ENCODE data around the gene TMEM158. TPM values are rescaled to one million over a fixed set of nuclear protein-coding genes. Genes with fewer than 3 reads are reported as not detected.
A peak's percentile ranks its signal among the peaks of the same experiment; 100 is the strongest.

The TMEM158 gene
- total RNA-seq, 2 donors from 2014 or later, result 2.3 to 8.2 TPM

DNA sequence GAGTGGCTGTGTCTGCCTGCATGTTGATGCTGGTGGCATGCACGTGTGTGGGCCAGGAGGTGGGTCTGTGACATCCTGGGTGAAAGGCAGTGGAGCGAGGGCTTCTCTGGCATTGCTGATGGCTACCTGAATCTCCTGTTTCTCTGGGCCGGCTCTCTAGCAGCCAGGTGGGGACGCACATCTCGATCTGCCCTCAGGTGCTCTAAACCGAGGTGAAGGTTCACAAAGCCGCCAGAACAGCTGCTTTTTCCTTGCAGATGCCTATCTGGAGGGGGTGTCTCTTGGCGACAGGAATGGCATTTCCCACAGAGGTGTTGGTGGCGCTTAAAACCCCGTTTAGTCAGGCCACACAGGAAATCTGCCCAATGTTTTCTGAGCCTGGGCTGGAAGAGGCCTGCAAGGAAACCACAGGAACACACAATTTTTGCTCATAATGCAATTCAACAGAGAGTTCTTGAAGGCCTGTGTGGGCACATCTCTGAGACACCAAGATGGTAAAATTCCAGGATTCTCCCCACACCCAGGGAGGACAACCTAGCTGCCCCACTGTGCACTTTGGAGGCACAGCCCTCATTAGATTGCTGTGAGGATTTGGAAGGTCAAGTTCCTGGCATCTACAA lies 11.9 kb downstream of the TMEM158 start:
- Histone ChIP-seq H3K4me3 (no peak overlapping the region), H3K27me3 (no peaks in the 10 kb centered on the region), H3K4me1 (no peaks in the 10 kb centered on the region), H3K9me3 (no peaks in the 10 kb centered on the region), H3K9ac (ENCODE audit: low read depth in 2 of 2, low read length in 2 of 2) (no peak overlapping the region), H3K27ac (no peak overlapping the region), H3K36me3 (no peaks in the 10 kb centered on the region)
- TF ChIP-seq, protein P1, sequence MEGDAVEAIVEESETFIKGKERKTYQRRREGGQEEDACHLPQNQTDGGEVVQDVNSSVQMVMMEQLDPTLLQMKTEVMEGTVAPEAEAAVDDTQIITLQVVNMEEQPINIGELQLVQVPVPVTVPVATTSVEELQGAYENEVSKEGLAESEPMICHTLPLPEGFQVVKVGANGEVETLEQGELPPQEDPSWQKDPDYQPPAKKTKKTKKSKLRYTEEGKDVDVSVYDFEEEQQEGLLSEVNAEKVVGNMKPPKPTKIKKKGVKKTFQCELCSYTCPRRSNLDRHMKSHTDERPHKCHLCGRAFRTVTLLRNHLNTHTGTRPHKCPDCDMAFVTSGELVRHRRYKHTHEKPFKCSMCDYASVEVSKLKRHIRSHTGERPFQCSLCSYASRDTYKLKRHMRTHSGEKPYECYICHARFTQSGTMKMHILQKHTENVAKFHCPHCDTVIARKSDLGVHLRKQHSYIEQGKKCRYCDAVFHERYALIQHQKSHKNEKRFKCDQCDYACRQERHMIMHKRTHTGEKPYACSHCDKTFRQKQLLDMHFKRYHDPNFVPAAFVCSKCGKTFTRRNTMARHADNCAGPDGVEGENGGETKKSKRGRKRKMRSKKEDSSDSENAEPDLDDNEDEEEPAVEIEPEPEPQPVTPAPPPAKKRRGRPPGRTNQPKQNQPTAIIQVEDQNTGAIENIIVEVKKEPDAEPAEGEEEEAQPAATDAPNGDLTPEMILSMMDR (IDR thresholded peaks at IDR 0.05), result no peak
- no peak for DNase-seq
- intact Hi-C loops (cut with DNase I), result no loop called here

DNA sequence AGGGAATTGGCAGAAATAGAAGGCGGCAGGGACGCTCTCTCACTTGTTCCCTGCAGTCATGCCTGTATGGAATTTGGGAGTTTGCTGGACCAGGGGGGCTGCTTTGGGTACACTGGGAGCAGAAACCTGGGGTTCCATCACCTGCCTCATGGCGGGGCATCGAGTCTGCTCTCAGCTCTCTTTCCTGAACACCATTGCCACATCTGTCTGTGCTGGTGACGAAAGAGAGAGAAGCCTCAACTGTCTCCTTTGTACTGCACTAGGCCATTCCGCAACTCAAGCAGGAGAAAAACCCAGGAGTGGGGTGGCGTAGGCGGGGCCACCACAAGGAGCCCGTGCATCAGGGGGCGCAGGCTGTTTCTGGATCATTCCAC lies 14.0 kb downstream of the TMEM158 start:
- Histone ChIP-seq H3K4me1 (no peaks in the 10 kb centered on the region), H3K36me3 (no peaks in the 10 kb centered on the region), H3K27ac (no peak overlapping the region), H3K9me3 (no peaks in the 10 kb centered on the region), H3K9ac (ENCODE audit: low read depth in 2 of 2, low read length in 2 of 2) (no peak overlapping the region), H3K27me3 (no peaks in the 10 kb centered on the region), H3K4me3 (no peak overlapping the region)
- TF ChIP-seq, protein P1 (IDR thresholded peaks at IDR 0.05), result no peak
- DNase-seq, result no peak
- intact Hi-C loops (cut with DNase I), result no loop called here

DNA sequence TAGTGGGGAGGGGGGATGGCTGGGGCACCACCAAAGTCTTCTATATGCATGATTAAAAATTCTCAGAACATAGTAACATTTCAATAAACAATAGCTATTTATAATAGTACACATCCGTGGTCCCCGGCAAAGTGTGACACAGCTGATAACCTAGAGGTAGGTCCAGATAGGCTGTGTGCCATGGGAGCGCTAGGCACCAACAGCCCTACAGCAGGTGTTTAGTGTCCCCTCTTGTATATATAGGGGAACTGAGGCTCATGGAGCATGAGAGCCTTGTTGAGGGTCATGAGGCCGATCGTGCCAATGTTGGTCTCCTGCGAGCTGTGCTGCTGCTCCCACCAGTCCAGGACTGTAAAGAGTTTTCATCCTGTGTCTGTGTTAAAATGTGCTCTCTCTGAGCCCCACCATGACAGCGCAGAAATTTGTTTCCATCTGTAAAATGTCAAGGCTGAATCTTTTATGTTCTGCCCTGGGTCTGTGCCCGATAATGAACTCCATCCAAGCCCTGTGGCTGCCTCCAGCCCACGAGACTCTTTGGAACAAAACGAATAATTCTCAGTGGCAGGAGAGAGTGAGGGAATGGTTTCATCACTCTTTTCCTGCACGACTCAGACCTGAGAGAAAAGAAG lies 14.5 kb downstream of the TMEM158 start:
- TF ChIP-seq, protein P1 (IDR thresholded peaks at IDR 0.05), result no peak
- Histone ChIP-seq H3K36me3 (no peaks in the 10 kb centered on the region), H3K9me3 (no peaks in the 10 kb centered on the region), H3K9ac (ENCODE audit: low read depth in 2 of 2, low read length in 2 of 2) (no peak overlapping the region), H3K4me3 (no peak overlapping the region), H3K27ac (peak overlapping the region; percentile 30), H3K4me1 (no peaks in the 10 kb centered on the region), H3K27me3 (no peaks in the 10 kb centered on the region)
- intact Hi-C loops (cut with DNase I), result loop anchor here (2.0 kb wide), 1 partner anchor 175 kb away; no protein-coding TSS in a partner anchor
- DNase-seq, result no peak

DNA sequence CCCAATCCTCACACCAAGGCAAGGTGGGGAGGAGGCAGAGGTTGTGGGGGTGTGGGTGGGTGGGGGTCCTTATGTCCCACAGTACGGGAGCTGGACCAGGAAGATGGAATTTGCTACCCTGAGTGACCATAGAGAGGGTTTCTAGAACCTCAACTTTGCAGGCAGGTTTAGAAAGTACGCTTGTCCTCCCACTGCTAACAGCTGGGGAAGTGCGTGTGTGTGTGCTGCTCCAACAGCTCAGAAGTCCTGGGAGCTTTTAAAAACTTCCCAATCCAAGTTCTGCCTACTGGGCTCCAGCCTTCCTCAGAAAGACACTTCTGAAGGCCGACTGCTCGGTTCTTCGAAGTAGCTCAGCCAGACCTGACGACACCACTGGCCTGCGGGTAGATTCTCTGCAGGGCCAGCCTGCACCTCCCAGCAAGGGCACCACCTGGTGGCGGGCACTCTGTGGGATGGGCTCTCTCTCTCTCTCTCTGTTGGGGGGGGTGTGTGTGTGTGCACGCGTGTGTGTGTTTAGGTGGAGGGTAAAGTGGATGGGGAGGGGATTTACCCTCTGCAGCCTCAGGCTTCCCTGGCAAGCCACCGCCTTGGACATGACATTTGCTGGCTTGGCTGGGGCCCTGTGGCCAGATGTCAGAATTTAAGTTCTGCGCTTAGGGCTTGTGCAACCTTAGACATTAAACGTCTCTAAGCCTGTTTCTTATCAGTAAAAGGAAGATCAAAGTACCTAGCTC lies 15.6 kb downstream of the TMEM158 start:
- H3K27ac ChIP-seq, result no peak overlapping the region
- no peak overlapping the region for H3K9ac ChIP-seq (ENCODE audit: low read depth in 2 of 2, low read length in 2 of 2)
- TF ChIP-seq, protein P1 (IDR thresholded peaks at IDR 0.05), result peak; percentile 72

DNA sequence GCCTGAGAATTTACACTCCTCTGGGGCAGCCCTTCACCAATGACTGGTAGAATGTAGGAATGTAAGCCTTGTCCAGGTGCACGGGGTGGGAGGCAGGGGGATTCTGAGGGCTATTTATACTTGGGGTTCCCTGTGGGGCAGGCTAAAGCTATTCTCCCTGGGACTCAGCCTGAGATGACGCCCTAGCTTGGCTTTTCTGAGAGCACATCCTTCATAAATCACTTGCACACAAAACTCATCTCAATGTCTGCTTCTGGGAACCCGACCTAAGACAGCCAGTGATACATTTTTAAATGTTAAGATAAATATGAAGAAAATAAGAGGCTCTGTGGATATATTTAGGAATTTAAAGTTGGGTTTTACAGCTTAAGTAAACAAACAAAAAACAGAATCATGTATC lies 16.6 kb downstream of the TMEM158 start:
- Histone ChIP-seq H3K27ac (no peak overlapping the region), H3K27me3 (no peaks in the 10 kb centered on the region), H3K4me1 (no peaks in the 10 kb centered on the region), H3K4me3 (no peak overlapping the region), H3K36me3 (no peaks in the 10 kb centered on the region), H3K9me3 (no peaks in the 10 kb centered on the region), H3K9ac (ENCODE audit: low read depth in 2 of 2, low read length in 2 of 2) (no peak overlapping the region)
- no peak for DNase-seq
- intact Hi-C loops (cut with DNase I), result no loop called here
- TF ChIP-seq, protein P1 (IDR thresholded peaks at IDR 0.05), result no peak

More for the DNA sequence above, 15.6 kb downstream of the TMEM158 start:
- Histone ChIP-seq H3K4me3 (no peak overlapping the region), H3K36me3 (no peaks in the 10 kb centered on the region), H3K27me3 (no peaks in the 10 kb centered on the region), H3K4me1 (no peaks in the 10 kb centered on the region), H3K9me3 (no peaks in the 10 kb centered on the region)
- DNase-seq, result peak; percentile 89
- intact Hi-C loops (cut with DNase I), result loop anchor here (2.0 kb wide), 1 partner anchor 174 kb away; no protein-coding TSS in a partner anchor

Measured in colonic mucosa (tissue), 4 donors.